K562 (cell line): Measurements from ENCODE around the gene SLC24A4. TPM values are rescaled to one million over a fixed set of nuclear protein-coding genes. Genes with fewer than 3 reads are reported as not detected.

Experiments used
- ATAC-seq: fragments of 200-7000 bp; cut with Tn5 transposase; 3 replicates; pipeline ENCODE4 v1.9.1; 2020; ENCODE audit warnings: moderate library complexity
- BruUV-seq: library from RNA; stranded (reverse); fragments of 400-500 nt; replicated peaks from 2 replicates; lab custom pipeline; 2021; lab: Mats Ljungman, UMichigan
- CTCF ChIA-PET: fragments of 300-600 bp; formaldehyde crosslinking; extraction: SDS; loops from one replicate; lab custom pipeline; 2021; ENCODE audit warnings: low intra/inter-chr PET ratio; lab: Yijun Ruan, JAX
- POLR2A ChIA-PET: fragments of 300-600, 350-650 bp; sonication (Branson Sonifier 250); formaldehyde crosslinking; extraction: SDS; loops from one replicate; lab custom pipeline; 2021; ENCODE audit warnings: antibody characterized with exemption, inconsistent platforms; lab: Yijun Ruan, JAX
- DNase-seq, 4 experiments: peaks; one replicate each; pipeline versions ENCODE4 v3.0.0 to v3.0.0-alpha.2; 2011 to 2018; ENCODE audit warnings: low spot score in 3 of 4, mixed read lengths in 3 of 4; ENCODE audit errors: extremely low read depth in 1 of 4
- FAIRE-seq: peaks from 2 replicates; lab custom pipeline; 2011; peaks lifted over from hg19 to GRCh38; lab: Jason Lieb, UNC
- H2AFZ ChIP-seq: 2 replicates; pipeline ENCODE4 v1.6.0; 2011; ENCODE audit warnings: low read depth, low read length, control low read depth, inconsistent platforms
- H3K27ac ChIP-seq: fragments of 200-600 bp; 3 replicates; pipeline ENCODE4 v1.8.0; 2011; ENCODE audit warnings: low read depth, mild to moderate bottlenecking, control low read depth, inconsistent platforms, low read length, moderate library complexity, mixed read lengths; ENCODE audit errors: extremely low read depth
- H3K27me3 ChIP-seq, 2 experiments: fragments of 300-600 bp in 1 of 2; 2 replicates in 1 of 2; 3 replicates in 1 of 2; pipeline versions ENCODE4 v1.6.0 to v1.8.0; 2011; ENCODE audit warnings: inconsistent platforms in 2 of 2, low read length in 2 of 2, mild to moderate bottlenecking in 1 of 2, mixed read lengths in 1 of 2, moderate library complexity in 1 of 2; ENCODE audit not compliant: control insufficient read depth in 2 of 2, insufficient read depth in 2 of 2
- H3K36me3 ChIP-seq: fragments of 300-600 bp; 3 replicates; pipeline ENCODE4 v1.8.0; 2011; ENCODE audit warnings: mild to moderate bottlenecking, low read length, inconsistent platforms; ENCODE audit not compliant: control insufficient read depth, insufficient read depth
- H3K4me1 ChIP-seq, 2 experiments: fragments of 200-600 bp in 1 of 2; replicated peaks in 1 of 2; 2 replicates in 1 of 2; 3 replicates in 1 of 2; pipeline versions ENCODE4 v1.5.1 to v1.8.0; 2011; ENCODE audit warnings: inconsistent platforms in 2 of 2, low read length in 2 of 2, mild to moderate bottlenecking in 1 of 2, mixed read lengths in 1 of 2, moderate library complexity in 1 of 2; ENCODE audit not compliant: control insufficient read depth in 2 of 2, insufficient read depth in 2 of 2
- H3K4me2 ChIP-seq: 2 replicates; pipeline ENCODE4 v1.6.1; 2011; ENCODE audit warnings: low read length, control low read depth, inconsistent platforms, mixed read lengths; ENCODE audit not compliant: insufficient read depth
- H3K4me3 ChIP-seq: fragments of 200-600 bp; sonication (generic), shearing (Covaris generic); 2 replicates; pipeline ENCODE4 v1.5.1; 2016; ENCODE audit warnings: control low read depth, inconsistent platforms
- H3K79me2 ChIP-seq: fragments of 200-600 bp; 3 replicates; pipeline ENCODE4 v1.8.0; 2011; ENCODE audit warnings: low read length, inconsistent platforms; ENCODE audit not compliant: control insufficient read depth, insufficient read depth
- H3K9ac ChIP-seq, 2 experiments: 2 replicates each; pipeline versions ENCODE4 v1.6.0 to v1.6.1; 2011; ENCODE audit warnings: low read depth in 2 of 2, low read length in 2 of 2, control low read depth in 1 of 2, inconsistent platforms in 1 of 2, mild to moderate bottlenecking in 1 of 2, mixed read lengths in 1 of 2; ENCODE audit not compliant: insufficient read depth in 1 of 2
- H3K9me1 ChIP-seq: one replicate; pipeline ENCODE4 v1.6.0; 2011; ENCODE audit warnings: inconsistent platforms, mild to moderate bottlenecking, low read length, moderate library complexity; ENCODE audit not compliant: control insufficient read depth, insufficient read depth
- H3K9me3 ChIP-seq: replicated peaks from 2 replicates; pipeline ENCODE4 v1.5.1; 2011; ENCODE audit warnings: low read depth, low read length, inconsistent platforms; ENCODE audit not compliant: control insufficient read depth, insufficient read depth
- H4K20me1 ChIP-seq: replicated peaks from 2 replicates; pipeline ENCODE4 v1.6.1; 2011; ENCODE audit warnings: low read length, inconsistent platforms, mixed read lengths; ENCODE audit not compliant: control insufficient read depth, insufficient read depth
- ATF1 ChIP-seq, 2 experiments: fragments of 450-650 bp in 1 of 2; IDR thresholded peaks; 2 replicates each; pipeline ENCODE4 v1.6.1; 2016; ENCODE audit warnings: missing compliant biosample characterization in 1 of 2, missing genetic modification characterization in 1 of 2
- CREB1 ChIP-seq, 2 experiments: sonication (generic) in 1 of 2; formaldehyde crosslinking in 1 of 2; IDR thresholded peaks; 2 replicates each; pipeline versions ENCODE4 v1.6.1 to v1.8.0; 2012 to 2022; ENCODE audit warnings: inconsistent platforms in 1 of 2, mild to moderate bottlenecking in 1 of 2, missing genetic modification reagents in 1 of 2, moderate library complexity in 1 of 2
- CREM ChIP-seq: IDR thresholded peaks from 2 replicates; pipeline ENCODE4 v1.6.1; 2014; ENCODE audit warnings: antibody characterized with exemption, low read depth
- RAD51 ChIP-seq: fragments of 450-650 bp; IDR thresholded peaks from 2 replicates; pipeline ENCODE4 v1.7.1; 2016; ENCODE audit warnings: low read depth, mild to moderate bottlenecking, borderline replicate concordance
- SLC30A9 ChIP-seq: fragments of 250-450 bp; sonication (Bioruptor Pico); IDR thresholded peaks from 2 replicates; pipeline ENCODE4 v1.8.0; 2022; ENCODE audit warnings: mild to moderate bottlenecking, moderate library complexity
- SRSF3 ChIP-seq: fragments of 200-400 bp; formaldehyde crosslinking; IDR thresholded peaks from 2 replicates; pipeline ENCODE4 v1.6.1; 2016; ENCODE audit warnings: mild to moderate bottlenecking, low read length, moderate library complexity; ENCODE audit not compliant: insufficient read depth
- WGBS: fragments of 100-300 bp; shearing (Covaris generic); methylation state at CpG from one replicate; pipeline ENCODE4 v1.1.6; 2016; ENCODE audit warnings: low coverage, mixed read lengths; ENCODE audit not compliant: insufficient coverage; ENCODE audit errors: missing lambda C conversion rate; 5-methylcytosine and 5-hydroxymethylcytosine counted together
- in situ Hi-C: fragments of 300-500 bp; cut with MboI; formaldehyde crosslinking; loops from 4 replicates; pipeline ENCODE4 v1.15.0; 2018; ENCODE audit warnings: inconsistent platforms, mixed read lengths
- intact Hi-C: fragments of 100-400 bp; cut with micrococcal nuclease; formaldehyde crosslinking; loops from 2 replicates; pipeline ENCODE4 v1.14.2; 2022
- polyA plus RNA-seq, 8 experiments: library from polyadenylated mRNA; depleted of rRNA in 4 of 8; stranded (reverse) in 5 of 8; unstranded in 3 of 8; fragments of >200 nt; fragmentation: Nextera tagmentation in 2 of 8; fragmentation: Illumina TruSeq in 1 of 8; extraction: Ambion mirVana in 2 of 8; extraction: Trizol in 1 of 8; gene quantifications; 2 replicates each; pipeline versions ENCODE4 v1.2.1 to v1.2.3, GENCODE V29; 2011 to 2014; ENCODE audit warnings: inconsistent platforms in 1 of 8, missing spikeins in 1 of 8
- total RNA-seq, 7 experiments: library from RNA; depleted of rRNA in 6 of 7; stranded (reverse); fragments of >200 nt in 6 of 7; fragmentation: Illumina TruSeq in 2 of 7; extraction: Trizol in 2 of 7; gene quantifications; 2 replicates each; pipeline versions ENCODE4 v1.2.1 to v1.2.3, GENCODE V29; 2011 to 2021; ENCODE audit warnings: low replicate concordance in 1 of 7
- TF ChIP-seq, protein P1 (sequence below): sonication (generic); formaldehyde crosslinking; IDR thresholded peaks from 2 replicates; pipeline ENCODE4 v1.8.0; 2022; ENCODE audit warnings: missing genetic modification reagents, mild to moderate bottlenecking, moderate library complexity, borderline replicate concordance
- TF ChIP-seq, protein P2 (sequence below): fragments of 450-650 bp; formaldehyde crosslinking; IDR thresholded peaks from 2 replicates; pipeline ENCODE4 v1.4.0; 2020; ENCODE audit warnings: mild to moderate bottlenecking, mixed read lengths
- TF ChIP-seq, protein P3 (sequence below): sonication (generic); formaldehyde crosslinking; IDR thresholded peaks from 2 replicates; pipeline ENCODE4 v1.9.0; 2022; ENCODE audit warnings: mild to moderate bottlenecking, missing genetic modification reagents
- TF ChIP-seq, protein P4 (sequence below): sonication (generic); formaldehyde crosslinking; IDR thresholded peaks from 2 replicates; pipeline ENCODE4 v1.5.0; 2020; ENCODE audit warnings: missing genetic modification reagents
- TF ChIP-seq, protein P5 (sequence below), 2 experiments: fragments of 200-800 bp in 1 of 2; sonication (Bioruptor generic) in 1 of 2; sonication (generic) in 1 of 2; formaldehyde crosslinking in 1 of 2; IDR thresholded peaks in 1 of 2; conservative IDR thresholded peaks in 1 of 2; 2 replicates each; pipeline versions ENCODE4 v1.5.0 to v1.6.1; 2016 to 2020; ENCODE audit warnings: missing compliant biosample characterization in 1 of 2, missing genetic modification characterization in 1 of 2, missing genetic modification reagents in 1 of 2

SLC24A4 gene
- total and polyA plus RNA-seq, 9 of the 15 experiments (the other 6 are each of a cell fraction or from before 2014, with no cell fraction given), result not detected

DNA sequence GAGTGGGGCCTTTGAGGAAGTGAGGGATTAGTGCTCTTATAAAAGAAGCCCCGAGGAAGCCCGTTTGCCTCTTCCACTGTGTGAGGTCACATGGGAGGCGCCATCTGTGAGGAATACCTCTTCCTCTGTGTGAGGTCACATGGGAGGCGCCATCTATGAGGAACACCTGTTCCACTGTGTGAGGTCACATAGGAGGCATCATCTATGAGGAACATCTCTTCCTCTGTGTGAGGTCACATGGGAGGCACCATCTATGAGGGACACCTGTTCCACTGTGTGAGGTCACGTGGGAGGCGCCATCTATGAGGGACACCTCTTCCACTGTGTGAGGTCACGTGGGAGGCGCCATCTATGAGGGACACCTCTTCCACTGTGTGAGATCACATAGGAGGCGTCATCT, 69.7 kb downstream of the SLC24A4 start:
- H3K4me2 ChIP-seq, result no peak overlapping the region
- H3K4me3 ChIP-seq, result no peak overlapping the region
- no peaks in the 10 kb centered on the region for H3K4me1 ChIP-seq
- FAIRE-seq (no peak), ATAC-seq (no peak), DNase-seq (peak in 3 of 4 experiments; percentile 3 to 18 (median 12))
- no peak overlapping the region for H2AFZ ChIP-seq
- H3K9me3 ChIP-seq, result no peaks in the 10 kb centered on the region
- H3K9ac ChIP-seq, result no peak overlapping the region
- no peaks in the 10 kb centered on the region for H4K20me1 ChIP-seq
- no TSS peak for BruUV-seq
- H3K36me3 ChIP-seq, result no peaks in the 10 kb centered on the region
- CTCF ChIA-PET, result interaction anchor here (0.5 kb wide), 1 partner anchor 1055 kb away, joined by 3 read pairs; no protein-coding TSS in a partner anchor
- no peaks in the 10 kb centered on the region for H3K79me2 ChIP-seq
- no peak overlapping the region for H3K27ac ChIP-seq
- H3K9me1 ChIP-seq, result no peaks in the 10 kb centered on the region
- in situ Hi-C loops, result no loop called here
- POLR2A ChIA-PET, result no interaction called here
- 3% methylated on average over 9 of the region's 9 CpGs for WGBS
- intact Hi-C loops, result no loop called here
- TF ChIP-seq, protein P1, sequence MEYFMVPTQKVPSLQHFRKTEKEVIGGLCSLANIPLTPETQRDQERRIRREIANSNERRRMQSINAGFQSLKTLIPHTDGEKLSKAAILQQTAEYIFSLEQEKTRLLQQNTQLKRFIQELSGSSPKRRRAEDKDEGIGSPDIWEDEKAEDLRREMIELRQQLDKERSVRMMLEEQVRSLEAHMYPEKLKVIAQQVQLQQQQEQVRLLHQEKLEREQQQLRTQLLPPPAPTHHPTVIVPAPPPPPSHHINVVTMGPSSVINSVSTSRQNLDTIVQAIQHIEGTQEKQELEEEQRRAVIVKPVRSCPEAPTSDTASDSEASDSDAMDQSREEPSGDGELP (CRISPR knock-in tag), result 0 out of 2 replicates have a peak, but pooled peaks have one; percentile 22
- TF ChIP-seq SLC30A9 (CRISPR knock-in tag) (no peak), SRSF3 (no peak), RAD51 (peak; percentile 79), CREB1 (IDR thresholded peaks at IDR 0.05) (0 out of 2 replicates have a peak, but pooled peaks have one; percentile 20), CREB1 (CRISPR knock-in tag; IDR thresholded peaks at IDR 0.05) (peak; percentile 63), ATF1 (CRISPR knock-in tag; IDR thresholded peaks at IDR 0.05) (no peak), ATF1 (tag; IDR thresholded peaks at IDR 0.05) (peak; percentile 26; the same call in 1 of the 2 replicates), CREM (peak; percentile 66)
- TF ChIP-seq, protein P2, sequence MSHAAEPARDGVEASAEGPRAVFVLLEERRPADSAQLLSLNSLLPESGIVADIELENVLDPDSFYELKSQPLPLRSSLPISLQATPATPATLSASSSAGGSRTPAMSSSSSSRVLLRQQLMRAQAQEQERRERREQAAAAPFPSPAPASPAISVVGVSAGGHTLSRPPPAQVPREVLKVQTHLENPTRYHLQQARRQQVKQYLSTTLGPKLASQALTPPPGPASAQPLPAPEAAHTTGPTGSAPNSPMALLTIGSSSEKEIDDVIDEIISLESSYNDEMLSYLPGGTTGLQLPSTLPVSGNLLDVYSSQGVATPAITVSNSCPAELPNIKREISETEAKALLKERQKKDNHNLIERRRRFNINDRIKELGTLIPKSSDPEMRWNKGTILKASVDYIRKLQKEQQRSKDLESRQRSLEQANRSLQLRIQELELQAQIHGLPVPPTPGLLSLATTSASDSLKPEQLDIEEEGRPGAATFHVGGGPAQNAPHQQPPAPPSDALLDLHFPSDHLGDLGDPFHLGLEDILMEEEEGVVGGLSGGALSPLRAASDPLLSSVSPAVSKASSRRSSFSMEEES, result peak; percentile 22; the same call in 1 of the 2 replicates
- TF ChIP-seq, protein P3, sequence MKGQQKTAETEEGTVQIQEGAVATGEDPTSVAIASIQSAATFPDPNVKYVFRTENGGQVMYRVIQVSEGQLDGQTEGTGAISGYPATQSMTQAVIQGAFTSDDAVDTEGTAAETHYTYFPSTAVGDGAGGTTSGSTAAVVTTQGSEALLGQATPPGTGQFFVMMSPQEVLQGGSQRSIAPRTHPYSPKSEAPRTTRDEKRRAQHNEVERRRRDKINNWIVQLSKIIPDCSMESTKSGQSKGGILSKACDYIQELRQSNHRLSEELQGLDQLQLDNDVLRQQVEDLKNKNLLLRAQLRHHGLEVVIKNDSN (CRISPR knock-in tag), result peak; percentile 89
- TF ChIP-seq, protein P4, sequence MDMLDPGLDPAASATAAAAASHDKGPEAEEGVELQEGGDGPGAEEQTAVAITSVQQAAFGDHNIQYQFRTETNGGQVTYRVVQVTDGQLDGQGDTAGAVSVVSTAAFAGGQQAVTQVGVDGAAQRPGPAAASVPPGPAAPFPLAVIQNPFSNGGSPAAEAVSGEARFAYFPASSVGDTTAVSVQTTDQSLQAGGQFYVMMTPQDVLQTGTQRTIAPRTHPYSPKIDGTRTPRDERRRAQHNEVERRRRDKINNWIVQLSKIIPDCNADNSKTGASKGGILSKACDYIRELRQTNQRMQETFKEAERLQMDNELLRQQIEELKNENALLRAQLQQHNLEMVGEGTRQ, result peak; percentile 54; the same call in 1 of the 2 replicates
- TF ChIP-seq, protein P5, sequence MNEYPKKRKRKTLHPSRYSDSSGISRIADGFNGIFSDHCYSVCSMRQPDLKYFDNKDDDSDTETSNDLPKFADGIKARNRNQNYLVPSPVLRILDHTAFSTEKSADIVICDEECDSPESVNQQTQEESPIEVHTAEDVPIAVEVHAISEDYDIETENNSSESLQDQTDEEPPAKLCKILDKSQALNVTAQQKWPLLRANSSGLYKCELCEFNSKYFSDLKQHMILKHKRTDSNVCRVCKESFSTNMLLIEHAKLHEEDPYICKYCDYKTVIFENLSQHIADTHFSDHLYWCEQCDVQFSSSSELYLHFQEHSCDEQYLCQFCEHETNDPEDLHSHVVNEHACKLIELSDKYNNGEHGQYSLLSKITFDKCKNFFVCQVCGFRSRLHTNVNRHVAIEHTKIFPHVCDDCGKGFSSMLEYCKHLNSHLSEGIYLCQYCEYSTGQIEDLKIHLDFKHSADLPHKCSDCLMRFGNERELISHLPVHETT (CRISPR knock-in tag; conservative IDR thresholded peaks at IDR 0.05 in 1 of 2, IDR thresholded peaks at IDR 0.05 in 1 of 2), result no peak
- peaks cover 0 to 39% of the 10 kb centered on the region in 2 experiments; a peak in 2 of 5 replicates for H3K27me3 ChIP-seq
